NCI-H187 treated with DMSO at 0.1 percent for 48 hours (cell line): ENCODE measurements around the gene MYLK.
"Not testable (repeated sequence)": the region's sequence is repeated elsewhere in the genome, so short reads cannot be mapped to it uniquely, and the experiment has no call there.

Experiments
- DNase-seq: peaks from one replicate; lab custom pipeline; 2025; lab: John Stamatoyannopoulos, UW

The MYLK gene

GRCh38 chr3:123884203-123884831 is at the start of gene MYLK:
Gene MYLK (minus strand): TSS chr3:123884332. CDS start chr3:123793841, 90,491 bp downstream.
- DNase-seq = no peak

GRCh38 chr3:123930445-123930844 is 46.3 kb upstream of the MYLK start:
- no peak for DNase-seq

- no peak for DNase-seq
Measured at GRCh38 chr3:123929325-123929724, 45.2 kb upstream of the MYLK start.

- DNase-seq = no peak
Measured at GRCh38 chr3:123926396-123926795, 42.3 kb upstream of the MYLK start.

- no peak for DNase-seq
Measured at GRCh38 chr3:123920868-123921267, 36.7 kb upstream of the MYLK start.

GRCh38 chr3:123920383-123920782 is 36.3 kb upstream of the MYLK start:
- no peak for DNase-seq

GRCh38 chr3:123919353-123919752 is 35.2 kb upstream of the MYLK start:
- DNase-seq = no peak

GRCh38 chr3:123914829-123915228 is 30.7 kb upstream of the MYLK start:
- no peak for DNase-seq

- no peak for DNase-seq
Measured at GRCh38 chr3:123909785-123910184, 25.7 kb upstream of the MYLK start.

GRCh38 chr3:123907720-123908119 is 23.6 kb upstream of the MYLK start:
- no peak for DNase-seq

- DNase-seq = no peak
Measured at GRCh38 chr3:123899300-123899865, 15.3 kb upstream of the MYLK start.

GRCh38 chr3:123893012-123893411 is 8.9 kb upstream of the MYLK start:
- DNase-seq = no peak

- DNase-seq = no peak
Measured at GRCh38 chr3:123892195-123892594, 8.1 kb upstream of the MYLK start.

- not testable (repeated sequence) for DNase-seq
Measured at GRCh38 chr3:123890991-123891390, 6.9 kb upstream of the MYLK start.

GRCh38 chr3:123890162-123890561 is 6.0 kb upstream of the MYLK start:
- not testable (repeated sequence) for DNase-seq

- DNase-seq = no peak
Measured at GRCh38 chr3:123884993-123885392, 861 bp upstream of the MYLK start.

GRCh38 chr3:123883701-123884202 is 380 bp downstream of the MYLK start:
- DNase-seq = no peak

GRCh38 chr3:123883111-123883510 is 1.0 kb downstream of the MYLK start:
- no peak for DNase-seq

GRCh38 chr3:123881771-123882170 is 2.4 kb downstream of the MYLK start:
- no peak for DNase-seq

- no peak for DNase-seq
Measured at GRCh38 chr3:123880998-123881561, 3.1 kb downstream of the MYLK start.

GRCh38 chr3:123878807-123879206 is 5.3 kb downstream of the MYLK start:
- no peak for DNase-seq

- no peak for DNase-seq
Measured at GRCh38 chr3:123877965-123878364, 6.2 kb downstream of the MYLK start.

GRCh38 chr3:123877466-123877865 is 6.7 kb downstream of the MYLK start:
- DNase-seq = no peak

GRCh38 chr3:123876858-123877257 is 7.3 kb downstream of the MYLK start:
- no peak for DNase-seq
